CD4-positive, alpha-beta T cell treated with Interleukin-1 beta for 1 hour (primary cell): ENCODE data around the gene SSBP4.

Experiments used
- DNase-seq, 2 donors: peaks; one replicate each; pipeline ENCODE4 v3.0.0-alpha.2; 2020 to 2022

Gene SSBP4

GRCh38 chr19:18422530-18423191 is 3.5 kb downstream of the SSBP4 start:
- DNase-seq, result peak in 1 of 2 donors; percentile 59

GRCh38 chr19:18423258-18424020 is 4.2 kb downstream of the SSBP4 start:
- no peak for DNase-seq

GRCh38 chr19:18424122-18424889 is 5.1 kb downstream of the SSBP4 start:
- no peak for DNase-seq

- no peak for DNase-seq
These were observed 5.8 kb downstream of the SSBP4 start for GRCh38 chr19:18424890-18425514.

GRCh38 chr19:18425515-18426415 is 6.6 kb downstream of the SSBP4 start:
- DNase-seq, result no peak

GRCh38 chr19:18426416-18426767 is 7.2 kb downstream of the SSBP4 start:
- no peak for DNase-seq

GRCh38 chr19:18427080-18427742 is 8.0 kb downstream of the SSBP4 start:
- DNase-seq, result no peak

- DNase-seq, result no peak
These were observed 8.5 kb downstream of the SSBP4 start for GRCh38 chr19:18427743-18428113.

- no peak for DNase-seq
These were observed 9.1 kb downstream of the SSBP4 start for GRCh38 chr19:18428173-18428786.

- DNase-seq, result peak; percentile 92 to 93
These were observed 9.8 kb downstream of the SSBP4 start for GRCh38 chr19:18428787-18429674.

- peak in 1 of 2 donors; percentile 48 for DNase-seq
These were observed 10.7 kb downstream of the SSBP4 start for GRCh38 chr19:18429717-18430416.

GRCh38 chr19:18430417-18431144 is 11.4 kb downstream of the SSBP4 start:
- DNase-seq, result no peak

GRCh38 chr19:18431351-18432197 is 12.4 kb downstream of the SSBP4 start:
- no peak for DNase-seq

GRCh38 chr19:18432275-18433014 is 13.2 kb downstream of the SSBP4 start:
- no peak for DNase-seq

- DNase-seq, result peak in 1 of 2 donors; percentile 70
These were observed 14.0 kb downstream of the SSBP4 start for GRCh38 chr19:18433015-18433691.

- no peak for DNase-seq
These were observed 14.7 kb downstream of the SSBP4 start for GRCh38 chr19:18433735-18434398.
